Stimulated activated naive CD8-positive, alpha-beta T cell treated with anti-CD3 and anti-CD28 coated beads, Interleukin-15, Interleukin-2, amounts not matched to agents 100 U/mL and 50 U/mL, for 24 hours (primary cell): ENCODE measurements around the gene WWC1.
"Not testable (repeated sequence)": the region's sequence is repeated elsewhere in the genome, so short reads cannot be mapped to it uniquely, and the experiment has no call there.

Experiments
- ATAC-seq: fragments of 150-1000 bp; cut with Tn5 transposase; one replicate; pipeline ENCODE4 v1.10.0; 2021
- DNase-seq: peaks from one replicate; pipeline ENCODE4 v3.0.0; 2021

Gene WWC1

GRCh38 chr5:168413062-168413461 lies 121.6 kb downstream of the WWC1 start:
- DNase-seq (no peak), ATAC-seq (no peak)

- no peak for DNase-seq
- no peak for ATAC-seq
Measured at GRCh38 chr5:168413596-168413995, 122.2 kb downstream of the WWC1 start.

- no peak for ATAC-seq
- DNase-seq, result no peak
Measured at GRCh38 chr5:168415401-168415800, 124.0 kb downstream of the WWC1 start.

- DNase-seq (no peak), ATAC-seq (no peak)
Measured at GRCh38 chr5:168415971-168416370, 124.5 kb downstream of the WWC1 start.

- ATAC-seq (no peak), DNase-seq (no peak)
Measured at GRCh38 chr5:168417731-168418429, 126.4 kb downstream of the WWC1 start.

- no peak for ATAC-seq
Measured at GRCh38 chr5:168420461-168420860, 129.0 kb downstream of the WWC1 start.

GRCh38 chr5:168422431-168422830 lies 131.0 kb downstream of the WWC1 start:
- ATAC-seq (no peak), DNase-seq (no peak)

More at GRCh38 chr5:168420461-168420860, 129.0 kb downstream of the WWC1 start:
- no peak for DNase-seq

- ATAC-seq, result no peak
- no peak for DNase-seq
Measured at GRCh38 chr5:168423478-168423877, 132.0 kb downstream of the WWC1 start.

GRCh38 chr5:168423971-168424370 lies 132.5 kb downstream of the WWC1 start:
- ATAC-seq, result no peak
- DNase-seq, result no peak

GRCh38 chr5:168424594-168425323 lies 133.3 kb downstream of the WWC1 start:
- DNase-seq (no peak), ATAC-seq (no peak)

GRCh38 chr5:168426007-168426863 lies 134.8 kb downstream of the WWC1 start:
- ATAC-seq (no peak), DNase-seq (no peak)

GRCh38 chr5:168426864-168427172 lies 135.4 kb downstream of the WWC1 start:
- no peak for DNase-seq
- ATAC-seq, result no peak

GRCh38 chr5:168427224-168427623 lies 135.8 kb downstream of the WWC1 start:
- DNase-seq (no peak), ATAC-seq (no peak)

- DNase-seq (no peak), ATAC-seq (no peak)
Measured at GRCh38 chr5:168428552-168428951, 137.1 kb downstream of the WWC1 start.

GRCh38 chr5:168430296-168430695 lies 138.9 kb downstream of the WWC1 start:
- no peak for DNase-seq

GRCh38 chr5:168432903-168433302 lies 141.5 kb downstream of the WWC1 start:
- ATAC-seq, result no peak

More at GRCh38 chr5:168430296-168430695, 138.9 kb downstream of the WWC1 start:
- no peak for ATAC-seq

GRCh38 chr5:168434001-168434400 lies 142.6 kb downstream of the WWC1 start:
- ATAC-seq, result no peak
- no peak for DNase-seq

More at GRCh38 chr5:168432903-168433302, 141.5 kb downstream of the WWC1 start:
- no peak for DNase-seq

- DNase-seq (no peak), ATAC-seq (peak; percentile 74)
Measured at GRCh38 chr5:168434746-168435321, 143.4 kb downstream of the WWC1 start.

- not testable (repeated sequence) for ATAC-seq, DNase-seq
Measured at GRCh38 chr5:168435340-168435739, 143.9 kb downstream of the WWC1 start.

GRCh38 chr5:168438349-168438748 lies 146.9 kb downstream of the WWC1 start:
- ATAC-seq (no peak), DNase-seq (no peak)

GRCh38 chr5:168443533-168443932 lies 152.1 kb downstream of the WWC1 start:
- ATAC-seq (no peak), DNase-seq (no peak)

GRCh38 chr5:168443950-168444700 lies 152.7 kb downstream of the WWC1 start:
- DNase-seq, result no peak
- no peak for ATAC-seq
